Measurements from ENCODE around the gene MACROD2.

DNA sequence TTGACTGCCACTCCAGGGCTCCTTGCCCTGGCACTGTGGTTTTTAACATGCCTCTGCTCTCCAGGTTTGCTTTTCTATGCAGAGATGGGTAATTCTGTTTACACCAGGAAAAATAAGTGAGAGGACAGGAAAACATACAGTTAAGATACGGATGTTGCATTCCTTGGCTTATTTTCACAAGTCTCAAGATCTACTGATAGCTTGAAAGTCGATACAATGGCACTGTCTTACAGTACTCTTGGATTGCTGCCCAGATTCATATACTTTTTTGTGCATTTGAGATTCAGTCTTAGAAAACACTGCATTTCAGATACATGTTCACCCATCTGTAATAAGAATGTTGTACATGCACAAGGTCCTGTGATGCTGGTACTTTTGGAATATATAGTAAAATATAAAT lies 501.7 kb downstream of the MACROD2 start:
- TF ChIP-seq TAF1 (IDR thresholded peaks at IDR 0.05; ENCODE audit: borderline replicate concordance, insufficient read depth, low read length): no peak
- no peak for TF ChIP-seq POLR2AphosphoS5 (IDR thresholded peaks at IDR 0.05; ENCODE audit: low read depth, low read length)
- TF ChIP-seq SIN3A (IDR thresholded peaks at IDR 0.05; ENCODE audit: borderline replicate concordance, insufficient read depth, low read length): 0 out of 2 replicates have a peak, but pooled peaks have one; percentile 6
